Skin epidermis (tissue), 12 donors: ENCODE measurements around the gene LRP1B.
"Not testable (repeated sequence)": the region's sequence is repeated elsewhere in the genome, so short reads cannot be mapped to it uniquely, and the experiment has no call there.

Experiments used
- H3K27ac ChIP-seq, 21 experiments: fragments of 200-600 bp; sonication (generic) in 11 of 21; one replicate each; pipeline ENCODE4 v1.5.0; 2020; ENCODE audit warnings: mild to moderate bottlenecking in 3 of 21, inconsistent platforms in 2 of 21, moderate library complexity in 2 of 21
- H3K4me3 ChIP-seq, 7 experiments: fragments of 200-600 bp; sonication (generic) in 2 of 7; one replicate each; pipeline ENCODE4 v1.5.0; 2020; ENCODE audit warnings: inconsistent platforms in 2 of 7, mild to moderate bottlenecking in 2 of 7, moderate library complexity in 1 of 7

LRP1B gene

GRCh38 chr2:140311905-140312304 lies 1818.9 kb downstream of the LRP1B start:
- no peak overlapping the region for H3K27ac ChIP-seq
- no peak overlapping the region for H3K4me3 ChIP-seq

DNA sequence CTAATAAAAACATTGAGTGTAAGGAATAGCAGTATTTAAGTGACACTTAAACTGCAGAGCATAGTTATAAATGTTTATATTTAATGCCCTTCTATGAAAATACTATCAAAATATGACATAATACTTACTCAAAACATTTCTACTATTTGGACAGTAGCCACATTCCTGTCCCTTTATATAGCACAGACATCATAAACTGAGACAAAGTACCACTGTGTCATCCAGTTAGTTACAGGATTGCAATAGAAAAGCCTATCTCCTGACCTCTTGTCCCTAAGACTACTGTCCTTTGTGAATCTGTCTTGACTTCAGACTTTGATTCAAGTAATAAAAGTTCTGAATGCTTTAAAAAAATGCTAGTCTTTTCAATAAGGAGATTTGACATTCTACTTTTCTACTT lies 1822.1 kb downstream of the LRP1B start:
- Histone ChIP-seq H3K27ac (no peak overlapping the region), H3K4me3 (no peak overlapping the region)

GRCh38 chr2:140307532-140307931 lies 1823.3 kb downstream of the LRP1B start:
- Histone ChIP-seq H3K27ac (no peak overlapping the region), H3K4me3 (no peak overlapping the region)

- H3K27ac ChIP-seq, result no peak overlapping the region
- no peak overlapping the region for H3K4me3 ChIP-seq
These were observed 1835.0 kb downstream of the LRP1B start for GRCh38 chr2:140295767-140296166.

DNA sequence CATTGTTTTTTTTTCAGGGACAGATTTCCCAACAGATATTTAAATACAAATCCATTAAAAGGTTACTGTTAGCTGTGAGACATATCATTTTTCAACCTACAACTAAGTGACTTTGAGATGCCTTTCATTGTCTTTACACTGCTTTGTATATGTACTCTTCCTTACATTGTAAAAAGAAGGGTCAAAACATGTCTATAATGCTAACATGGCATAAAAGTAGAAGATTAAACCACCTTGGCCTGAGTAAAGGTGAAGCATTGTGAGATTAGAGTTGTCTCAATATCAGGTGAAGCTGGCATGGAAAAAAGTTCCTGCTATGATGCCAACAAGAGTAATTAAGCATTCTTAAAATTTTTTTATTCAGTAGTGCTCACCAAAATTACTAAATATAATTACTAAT lies 1842.1 kb downstream of the LRP1B start:
- no peak overlapping the region for H3K4me3 ChIP-seq

DNA sequence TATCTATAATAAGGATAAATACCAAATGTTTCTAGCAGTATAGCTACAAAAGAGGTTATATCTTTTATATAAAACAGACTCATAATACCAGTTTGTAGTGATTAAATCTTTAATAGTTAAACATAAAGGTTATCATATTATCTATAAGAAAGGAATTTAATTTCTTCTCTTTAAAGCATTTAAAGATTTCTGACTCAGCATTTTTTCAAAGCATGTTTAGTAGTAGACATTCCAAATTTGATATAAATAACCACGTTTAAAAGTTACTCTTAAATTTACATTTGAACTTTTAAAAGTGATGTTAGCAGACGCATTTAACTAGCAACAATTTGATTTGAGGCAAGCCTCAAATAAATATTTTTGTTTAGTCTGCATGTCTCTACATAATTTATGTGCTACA lies 1842.6 kb downstream of the LRP1B start:
- Histone ChIP-seq H3K4me3 (no peak overlapping the region), H3K27ac (no peak overlapping the region)

More for the DNA sequence above, 1842.1 kb downstream of the LRP1B start:
- no peak overlapping the region for H3K27ac ChIP-seq

DNA sequence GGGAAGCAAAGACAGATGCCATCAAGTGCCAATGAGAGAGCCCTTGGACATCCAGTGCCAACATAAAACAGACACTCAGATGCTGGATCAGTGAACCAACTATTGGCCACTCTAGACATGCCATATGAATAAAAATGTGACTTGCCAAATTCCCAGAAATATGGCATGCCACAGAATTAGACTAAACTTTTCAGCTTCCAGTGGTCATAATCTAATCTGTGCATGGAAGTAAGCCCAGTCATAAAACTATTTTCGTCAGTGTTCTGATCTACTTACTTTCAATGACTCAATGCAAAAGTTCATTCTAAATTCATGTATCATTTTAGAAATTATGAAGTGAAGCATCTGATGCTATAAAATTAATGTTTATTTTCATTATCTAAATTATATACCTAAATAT lies 1844.4 kb downstream of the LRP1B start:
- Histone ChIP-seq H3K4me3 (no peak overlapping the region), H3K27ac (no peak overlapping the region)

DNA sequence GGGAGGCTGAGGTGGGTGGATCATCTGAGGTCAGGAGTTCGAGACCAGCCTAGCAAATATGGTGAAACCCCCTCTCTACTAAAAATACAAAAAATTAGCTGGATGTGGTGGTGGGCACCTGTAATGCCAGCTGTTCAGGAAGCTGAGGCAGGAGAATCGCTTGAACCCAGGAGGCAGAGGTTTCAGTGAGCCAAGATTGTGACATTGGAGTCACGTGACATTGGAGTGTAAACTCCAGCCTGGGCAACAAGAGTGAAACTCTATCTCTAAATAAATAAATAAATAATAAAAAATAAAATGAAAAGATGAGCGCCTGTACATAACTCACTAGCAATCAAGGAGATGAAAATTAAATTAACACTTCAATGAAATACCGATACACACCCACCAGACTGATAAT lies 1853.5 kb downstream of the LRP1B start:
- H3K27ac ChIP-seq, H3K4me3 ChIP-seq: not testable (repeated sequence)

- no peak overlapping the region for H3K4me3 ChIP-seq
- no peak overlapping the region for H3K27ac ChIP-seq
These were observed 1854.2 kb downstream of the LRP1B start for GRCh38 chr2:140276661-140277060.

DNA sequence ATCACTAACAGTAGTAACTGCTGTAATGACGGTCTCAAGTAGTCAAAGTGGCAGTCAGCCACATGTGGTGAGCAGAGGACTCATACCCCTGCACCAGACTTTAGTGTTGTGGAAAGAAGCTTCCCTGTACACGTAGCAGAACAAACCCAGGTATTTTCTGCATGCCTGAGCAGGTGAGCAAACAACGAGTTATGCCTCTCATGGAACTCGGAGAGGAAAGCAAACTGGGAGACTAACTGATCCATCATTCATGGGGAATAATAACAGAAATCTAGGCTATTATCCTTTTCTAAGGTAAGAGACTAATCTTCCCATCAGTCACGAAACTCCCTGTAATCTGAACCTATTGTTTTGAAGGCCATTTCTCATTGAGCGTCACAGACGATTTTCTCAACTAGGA lies 1855.4 kb downstream of the LRP1B start:
- peak overlapping the region in 1 of 21 experiments; percentile 69 for H3K27ac ChIP-seq
- no peak overlapping the region for H3K4me3 ChIP-seq

GRCh38 chr2:140274891-140275290 lies 1855.9 kb downstream of the LRP1B start:
- peak overlapping the region in 1 of 21 experiments; percentile 69 for H3K27ac ChIP-seq
- H3K4me3 ChIP-seq, result no peak overlapping the region

DNA sequence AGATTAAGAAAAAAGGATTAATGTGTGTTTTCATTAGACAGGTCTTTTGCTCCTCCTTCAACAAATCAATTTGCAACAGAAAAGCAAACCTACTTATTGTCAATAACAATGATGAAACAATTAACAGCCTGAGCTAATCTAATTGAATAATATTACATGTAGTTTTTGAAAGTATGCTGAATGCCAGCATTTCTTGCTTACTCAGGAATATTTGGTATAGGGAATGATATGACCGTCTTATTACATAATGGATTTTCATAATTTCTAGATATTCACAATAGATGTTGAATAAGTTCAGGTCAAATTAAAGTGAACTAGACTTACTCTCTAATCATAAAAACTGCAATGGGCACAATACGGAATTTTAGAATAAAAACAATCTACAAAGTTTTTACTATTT lies 1856.9 kb downstream of the LRP1B start:
- Histone ChIP-seq H3K27ac (no peak overlapping the region), H3K4me3 (no peak overlapping the region)

DNA sequence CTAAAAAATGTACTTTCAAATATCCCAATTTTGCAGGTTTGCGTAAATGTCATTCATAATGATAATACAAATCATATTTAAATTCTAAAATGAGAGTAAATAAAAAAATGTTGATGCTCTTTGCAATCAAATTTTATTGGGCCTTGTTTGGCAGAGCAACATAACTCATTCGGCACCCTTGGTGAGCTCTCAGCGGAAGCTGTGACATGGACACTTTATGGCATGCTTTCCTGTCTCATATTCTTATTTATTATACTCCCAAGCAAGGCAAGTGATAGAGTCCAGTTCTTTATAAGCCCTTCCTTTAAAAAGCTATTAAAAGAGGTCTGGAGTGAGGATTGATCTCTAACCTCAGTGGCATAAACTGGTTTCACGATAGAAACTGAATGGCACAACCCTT lies 1857.4 kb downstream of the LRP1B start:
- Histone ChIP-seq H3K4me3 (no peak overlapping the region), H3K27ac (no peak overlapping the region)

DNA sequence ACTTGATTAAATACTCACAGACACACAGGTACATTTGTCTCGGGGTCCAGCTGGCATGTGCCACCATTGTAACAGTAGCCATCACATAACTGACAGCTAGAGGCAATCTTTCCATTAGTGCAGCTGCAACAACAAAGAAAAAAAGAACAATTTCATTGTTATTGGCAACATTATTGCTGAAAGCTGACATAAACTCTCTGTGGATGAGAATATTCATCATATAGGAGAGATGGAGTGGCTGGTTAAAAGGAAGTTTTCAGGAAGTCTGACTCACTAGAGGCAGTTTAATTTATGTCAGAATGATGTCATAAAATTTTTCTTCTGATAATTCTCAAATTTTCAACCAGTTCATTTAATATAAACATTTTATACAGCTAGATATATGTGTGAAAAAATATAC lies 1860.6 kb downstream of the LRP1B start:
- Histone ChIP-seq H3K4me3 (no peak overlapping the region), H3K27ac (no peak overlapping the region)

DNA sequence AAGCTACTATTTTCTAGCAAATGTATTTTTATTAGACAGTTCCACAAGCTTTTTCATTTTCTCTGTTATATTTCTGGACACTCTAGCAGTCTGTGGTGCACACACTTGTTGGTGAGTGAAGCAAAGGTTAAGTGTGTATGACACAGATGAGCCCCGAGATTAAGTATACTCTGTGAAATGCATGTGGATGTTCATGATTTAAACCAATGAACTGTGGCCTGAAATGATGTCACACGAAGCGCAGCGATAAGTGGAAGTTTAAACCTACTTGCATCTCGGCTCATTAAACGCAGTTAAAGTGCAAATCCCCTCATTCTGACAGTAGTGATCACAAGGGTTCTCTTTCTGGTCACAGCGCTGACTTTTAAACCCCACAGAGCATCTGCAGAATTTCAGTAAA lies 1861.8 kb downstream of the LRP1B start:
- Histone ChIP-seq H3K4me3 (no peak overlapping the region), H3K27ac (no peak overlapping the region)

DNA sequence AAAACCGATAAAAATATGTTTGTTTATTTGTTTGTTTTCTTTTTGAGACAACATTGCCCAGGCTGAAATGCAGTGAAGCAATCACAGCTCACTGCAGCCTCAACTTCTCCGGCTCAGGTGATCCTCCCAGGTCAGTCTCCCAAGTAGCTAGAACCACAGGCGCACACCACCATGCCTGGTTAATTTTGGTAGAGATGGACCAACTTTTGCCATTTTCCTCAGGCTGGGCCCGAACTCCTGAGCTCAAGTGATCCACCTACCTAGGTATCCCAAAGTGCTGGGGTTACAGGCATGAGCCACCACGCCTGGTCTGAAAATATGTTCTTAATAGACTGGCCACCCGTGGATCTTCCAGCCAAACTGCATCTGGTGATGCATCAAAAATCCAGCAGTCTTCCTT lies 1867.9 kb downstream of the LRP1B start:
- Histone ChIP-seq H3K27ac (no peak overlapping the region), H3K4me3 (no peak overlapping the region)

- Histone ChIP-seq H3K4me3 (no peak overlapping the region), H3K27ac (no peak overlapping the region)
These were observed 1873.0 kb downstream of the LRP1B start for GRCh38 chr2:140257692-140258300.

- Histone ChIP-seq H3K4me3 (no peak overlapping the region), H3K27ac (no peak overlapping the region)
These were observed 1874.7 kb downstream of the LRP1B start for GRCh38 chr2:140256080-140256479.

DNA sequence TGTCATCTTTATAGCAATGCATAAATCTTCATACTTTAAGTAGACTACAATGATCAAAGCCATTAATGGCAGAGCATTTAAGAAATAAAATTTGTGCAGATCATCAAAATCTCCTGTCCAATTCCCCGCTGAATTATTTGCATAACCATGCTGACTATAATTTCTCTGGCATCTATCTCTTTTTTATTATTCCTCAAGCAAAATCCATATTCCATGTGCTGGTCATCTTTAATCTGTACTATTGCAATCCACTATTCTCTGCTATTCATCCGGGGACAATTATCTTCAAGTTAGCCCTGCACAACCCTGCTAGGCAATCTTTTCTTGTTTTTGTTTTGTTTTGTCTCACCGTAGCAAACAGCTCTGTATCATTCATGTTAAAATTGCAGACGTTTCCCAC lies 1881.0 kb downstream of the LRP1B start:
- no peak overlapping the region for H3K27ac ChIP-seq
- no peak overlapping the region for H3K4me3 ChIP-seq

- H3K27ac ChIP-seq, result no peak overlapping the region
- H3K4me3 ChIP-seq, result no peak overlapping the region
These were observed 1882.2 kb downstream of the LRP1B start for GRCh38 chr2:140248623-140249022.

- H3K4me3 ChIP-seq, result no peak overlapping the region
- H3K27ac ChIP-seq, result no peak overlapping the region
These were observed 1883.2 kb downstream of the LRP1B start for GRCh38 chr2:140247451-140248195.

DNA sequence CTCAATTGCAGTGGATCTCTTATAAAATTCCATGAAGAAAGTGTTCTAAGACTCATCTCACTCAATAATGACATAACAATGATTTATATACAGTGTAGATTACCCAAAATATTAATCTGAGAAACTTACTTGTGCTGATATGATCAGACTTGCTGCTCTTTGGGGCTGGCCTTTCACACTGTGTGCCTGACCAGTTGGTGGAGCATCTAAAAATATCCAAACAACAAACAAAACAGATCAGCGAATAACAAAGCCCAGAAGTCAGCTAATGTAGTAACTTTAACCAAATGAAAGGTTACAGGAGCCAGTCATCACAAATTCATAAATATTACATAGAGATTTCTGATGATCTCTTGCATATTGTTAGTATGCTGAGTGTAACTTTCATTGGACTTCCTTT lies 1883.9 kb downstream of the LRP1B start:
- Histone ChIP-seq H3K27ac (no peak overlapping the region), H3K4me3 (no peak overlapping the region)
